Measurements from ENCODE around the gene APOBEC3B.
"Not testable (repeated sequence)": the region's sequence is repeated elsewhere in the genome, so short reads cannot be mapped to it uniquely, and the experiment has no call there.

Gene APOBEC3B

DNA sequence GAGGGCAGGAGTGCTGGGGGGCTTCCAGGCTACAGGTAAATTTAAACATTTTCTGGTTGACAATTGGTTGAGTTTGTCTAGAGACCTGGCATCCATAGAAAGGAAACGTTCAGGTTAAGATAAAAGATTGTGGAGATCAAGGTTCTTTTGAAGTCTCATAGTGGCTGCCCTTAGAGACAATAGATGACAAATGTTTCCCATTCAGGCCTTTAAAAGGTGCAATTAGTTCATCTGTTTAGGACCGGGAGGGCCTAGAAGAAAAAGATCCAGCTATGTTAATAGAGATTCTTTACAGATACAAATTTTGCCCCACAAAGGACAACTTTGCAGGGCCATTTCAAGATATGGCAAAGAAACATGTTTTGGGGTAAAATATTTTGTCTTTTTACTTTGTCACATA, 54.9 kb downstream of the APOBEC3B start:
- DNase-seq, result not testable (repeated sequence)

DNA sequence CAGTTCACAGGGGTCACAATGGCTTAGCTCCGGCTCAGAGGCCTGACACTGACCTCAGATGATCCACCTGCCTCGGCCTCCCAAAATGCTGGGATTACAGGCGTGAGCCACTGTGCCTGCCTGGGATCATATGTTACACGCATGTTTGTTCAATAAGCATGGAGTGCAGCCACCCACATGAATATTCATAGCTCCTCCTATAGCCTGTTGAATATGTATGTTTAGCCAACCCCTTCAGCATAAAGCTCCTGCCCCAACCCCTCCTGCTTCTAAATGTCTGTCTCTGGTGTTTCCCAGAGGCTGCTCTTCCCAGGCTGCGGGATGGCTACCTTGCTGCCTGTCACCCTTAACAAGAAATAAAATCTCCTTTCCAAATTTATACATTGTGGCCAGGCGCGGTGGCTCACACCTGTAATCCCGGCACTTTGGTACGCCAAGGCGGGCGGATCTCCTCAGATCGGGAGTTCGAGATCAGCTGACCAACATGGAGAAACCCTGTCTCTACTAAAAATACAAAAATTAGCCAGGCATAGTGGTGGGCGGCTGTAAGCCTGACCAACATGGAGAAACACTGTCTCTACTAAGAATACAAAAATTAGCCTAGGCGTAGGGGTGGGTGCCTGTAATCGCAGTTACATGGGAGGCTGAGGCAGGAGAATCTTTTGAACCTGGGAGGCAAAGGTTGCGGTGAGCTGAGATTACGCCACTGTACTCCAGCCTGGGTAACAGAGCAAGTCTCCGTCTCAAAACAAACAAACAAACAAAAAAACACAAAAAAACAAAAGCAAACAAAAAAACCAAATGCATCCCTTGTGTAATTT, 57.4 kb downstream of the APOBEC3B start:
- no peak for DNase-seq

DNA sequence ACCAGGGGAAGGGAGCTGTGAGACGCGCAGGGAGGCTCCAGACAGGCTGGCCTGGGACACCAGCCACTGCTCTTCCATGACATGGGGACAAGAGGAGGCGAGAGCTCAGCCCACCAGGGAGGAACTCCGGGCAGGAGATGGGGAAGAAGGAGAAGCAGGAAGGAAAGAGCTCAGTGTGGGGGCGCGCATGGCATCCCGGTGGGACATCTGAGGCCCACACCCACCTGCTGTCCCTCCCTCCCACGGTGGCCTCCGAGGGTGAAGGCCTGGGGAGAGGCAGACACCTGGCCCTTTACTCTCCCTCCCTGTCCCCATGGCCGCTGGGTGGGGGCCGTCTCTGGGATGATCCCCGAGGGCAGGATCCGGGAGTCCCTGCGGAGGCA, 58.0 kb downstream of the APOBEC3B start:
- DNase-seq, result not testable (repeated sequence)

DNA sequence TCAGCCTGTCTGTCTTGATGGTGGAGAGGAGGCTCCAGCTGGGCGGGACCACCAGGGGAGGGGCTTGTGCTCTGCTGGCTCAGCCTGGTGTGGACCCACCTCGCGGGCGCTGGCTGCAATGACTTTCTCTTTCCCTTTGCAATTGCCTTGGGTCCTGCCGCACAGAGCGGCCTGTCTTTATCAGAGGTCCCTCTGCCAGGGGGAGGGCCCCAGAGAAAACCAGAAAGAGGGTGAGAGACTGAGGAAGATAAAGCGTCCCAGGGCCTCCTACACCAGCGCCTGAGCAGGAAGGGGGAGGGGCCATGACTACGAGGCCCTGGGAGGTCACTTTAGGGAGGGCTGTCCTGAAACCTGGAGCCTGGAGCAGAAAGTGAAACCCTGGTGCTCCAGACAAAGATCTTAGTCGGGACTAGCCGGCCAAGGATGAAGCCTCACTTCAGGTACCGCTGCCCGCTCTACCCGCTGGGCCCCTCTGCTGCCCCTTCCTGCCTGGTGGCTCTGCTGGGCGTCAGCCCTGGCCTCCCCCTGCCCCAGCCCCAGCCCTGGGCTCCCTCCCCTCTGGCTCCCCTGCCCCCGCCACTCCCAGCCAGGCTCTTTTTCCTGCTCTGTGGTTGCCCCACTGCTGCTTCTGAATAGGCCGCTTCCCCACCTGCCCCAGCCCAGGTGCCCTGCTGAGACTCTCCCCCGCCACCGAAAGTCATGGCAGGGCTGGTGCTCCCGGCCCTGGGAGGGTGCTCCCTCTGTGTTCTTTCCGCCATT, 58.6 kb downstream of the APOBEC3B start, which contains the start of gene APOBEC3F:
Gene APOBEC3F, plus strand, starts transcription at position 327 of the 759 bp plus-strand sequence. Its CDS starts 97 bp downstream, at position 424.
- peak; percentile 47 for DNase-seq

DNA sequence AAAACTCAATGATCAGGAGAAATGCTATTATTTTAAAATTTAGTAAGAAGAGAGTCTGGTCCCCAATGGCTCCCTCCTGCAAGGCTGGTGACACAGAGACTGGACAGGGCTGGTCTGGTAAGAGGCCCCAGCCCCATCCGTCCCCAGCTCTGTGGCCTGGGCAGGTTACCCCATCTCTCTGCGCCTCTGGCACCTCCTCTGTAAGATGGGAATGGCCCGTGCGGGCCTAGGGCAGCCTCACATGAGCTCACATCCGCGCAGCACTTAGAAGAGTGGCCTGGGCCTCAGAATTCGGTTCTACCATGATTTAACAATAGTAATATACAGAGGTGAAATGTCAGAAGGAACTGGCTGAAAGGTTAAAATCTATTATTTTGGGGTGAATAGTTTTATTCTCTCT, 59.8 kb downstream of the APOBEC3B start:
- DNase-seq, result no peak
